NCI-H1436 treated with DMSO at 0.1 percent for 48 hours (cell line): Measurements from ENCODE around the gene ITGB4.
"Not testable (repeated sequence)": the region's sequence is repeated elsewhere in the genome, so short reads cannot be mapped to it uniquely, and the experiment has no call there.

ENCODE experiments used
- DNase-seq: peaks from one replicate; lab custom pipeline; 2025; lab: John Stamatoyannopoulos, UW

Gene ITGB4

GRCh38 chr17:75771334-75772281 is 50.3 kb downstream of the ITGB4 start:
- no peak for DNase-seq

DNA sequence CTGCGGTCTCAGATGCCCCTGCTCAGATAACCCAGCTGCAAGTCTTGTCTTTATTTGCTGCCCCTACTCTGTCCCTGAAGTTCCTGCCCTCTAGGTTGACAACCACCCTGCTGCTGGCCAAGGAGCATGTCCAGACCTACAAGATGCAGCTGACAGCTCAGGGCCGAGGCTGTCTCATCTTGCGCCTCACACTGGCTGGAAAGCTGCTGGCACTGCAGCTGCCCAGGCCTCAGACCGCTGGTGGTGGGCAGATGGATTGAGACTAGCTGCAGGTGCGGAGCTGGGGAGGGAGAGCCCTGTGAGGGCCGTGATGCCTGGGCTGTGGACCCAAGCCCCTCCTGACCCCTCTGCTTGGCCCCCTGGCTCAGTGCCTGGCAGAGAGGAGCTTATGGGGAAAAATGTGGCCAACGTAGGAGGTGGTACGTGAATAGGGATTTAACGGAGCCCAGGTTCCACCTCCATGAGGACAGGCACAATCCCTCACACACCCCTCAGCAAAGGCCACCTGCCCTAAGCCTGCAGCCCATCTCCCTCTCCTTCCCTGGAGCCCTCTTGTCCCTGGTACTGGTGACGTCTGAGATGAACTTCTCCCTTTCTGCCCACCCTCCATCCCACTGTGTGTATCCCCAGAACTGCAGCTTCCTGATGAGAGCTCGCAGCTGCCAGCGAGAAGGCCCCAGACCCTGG is 52.0 kb downstream of the ITGB4 start:
- DNase-seq = no peak

DNA sequence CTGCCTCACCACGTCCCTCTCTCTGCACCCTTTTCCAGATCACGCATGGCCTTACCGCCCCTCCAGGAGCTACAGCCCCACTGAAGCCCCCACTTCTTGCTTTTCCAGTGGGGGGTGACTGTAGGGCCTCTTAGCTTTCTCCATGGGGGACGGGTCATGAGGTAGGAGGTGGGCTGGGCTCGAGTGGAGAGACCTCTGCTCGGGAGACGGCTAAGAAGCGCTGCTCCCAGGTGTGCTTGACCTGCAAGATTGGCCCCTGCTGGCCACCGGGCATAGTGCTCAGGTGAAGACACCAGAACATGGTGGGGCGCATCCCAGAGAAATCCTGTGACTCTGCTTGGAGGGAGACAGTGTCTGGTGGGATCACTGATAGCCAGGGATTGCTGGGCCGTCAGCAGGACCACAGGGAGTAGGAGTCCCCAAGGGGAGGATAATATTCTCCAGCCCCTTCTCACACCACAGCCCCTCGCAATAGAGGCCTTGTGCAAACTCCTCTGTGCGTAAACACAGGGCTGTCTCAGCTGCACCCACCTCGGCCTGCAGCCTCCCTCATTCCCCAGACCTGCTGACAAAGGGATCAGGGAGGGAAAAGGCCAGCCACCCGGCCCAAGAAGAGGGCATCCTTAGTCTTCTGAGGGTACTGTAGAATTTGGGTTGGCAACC is 52.7 kb downstream of the ITGB4 start:
- no peak for DNase-seq

DNA sequence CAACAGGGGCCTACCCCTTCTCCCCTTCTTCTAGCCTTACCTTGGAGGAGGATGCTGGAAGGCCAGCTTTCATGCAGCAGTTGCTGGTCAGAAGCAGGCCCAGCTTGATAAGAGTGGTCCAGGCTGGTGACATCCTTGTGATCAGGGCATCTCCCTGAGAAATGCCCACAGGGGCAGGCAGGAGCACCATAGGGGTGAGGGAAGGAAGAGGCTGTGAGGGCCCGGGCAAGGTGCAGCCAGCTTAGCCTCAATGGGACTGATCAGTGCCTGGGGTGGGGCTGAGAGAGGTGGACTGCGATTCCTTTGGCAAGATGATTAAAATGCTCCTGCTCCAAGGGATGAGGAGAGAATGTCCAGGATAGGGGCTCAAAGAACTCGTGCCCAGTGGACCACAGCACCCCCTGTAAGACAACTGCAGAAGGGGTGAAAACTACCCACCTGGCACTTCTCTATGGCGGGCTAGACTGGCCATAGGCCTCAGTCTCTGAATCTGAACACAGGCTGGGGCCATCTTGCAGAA is 53.3 kb downstream of the ITGB4 start:
- DNase-seq = no peak

- DNase-seq = no peak
These were observed 53.9 kb downstream of the ITGB4 start for GRCh38 chr17:75774991-75775668.

DNA sequence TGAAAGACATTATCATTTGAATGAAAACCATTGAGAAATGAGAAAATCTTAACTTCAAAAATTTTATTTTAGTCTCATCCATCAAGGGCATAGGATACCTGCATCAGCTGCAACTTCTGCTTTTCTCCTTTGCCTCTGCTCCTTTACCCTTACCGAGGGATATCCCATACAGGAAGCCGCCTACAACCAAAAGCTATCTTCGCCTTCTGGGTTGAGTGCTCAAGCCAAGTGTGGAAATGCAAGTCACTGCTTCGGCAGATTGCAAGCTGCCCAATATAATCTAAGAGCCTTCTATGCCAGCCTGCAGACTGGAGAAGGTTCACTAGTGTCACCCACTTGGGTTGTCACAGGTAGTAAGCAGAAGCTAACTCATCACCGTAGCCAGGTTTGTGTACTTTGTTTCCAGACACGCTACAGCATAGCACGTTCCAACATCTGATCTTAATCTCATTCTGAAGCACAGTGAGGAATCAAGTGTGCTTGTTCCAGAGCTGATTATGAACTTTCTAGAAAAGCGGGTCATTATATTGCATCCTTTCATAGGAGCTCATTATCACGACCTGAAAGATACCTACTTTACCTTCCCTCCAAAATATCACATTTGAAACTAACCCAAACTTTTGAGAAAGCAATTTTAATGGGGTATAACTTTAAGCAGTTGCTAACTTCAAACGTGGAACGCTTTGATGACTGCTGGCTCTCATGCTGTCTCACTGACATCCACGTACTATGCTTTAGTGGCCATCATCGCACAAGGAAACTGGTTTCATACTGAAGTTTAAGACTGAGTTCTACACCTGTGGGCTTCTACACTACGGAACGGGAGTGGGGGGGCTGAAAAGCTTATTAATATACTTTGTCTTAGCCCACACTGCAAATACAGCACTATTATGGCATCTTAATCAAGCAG is 55.4 kb downstream of the ITGB4 start:
- no peak for DNase-seq

GRCh38 chr17:75777296-75777922 is 56.1 kb downstream of the ITGB4 start:
- no peak for DNase-seq

DNA sequence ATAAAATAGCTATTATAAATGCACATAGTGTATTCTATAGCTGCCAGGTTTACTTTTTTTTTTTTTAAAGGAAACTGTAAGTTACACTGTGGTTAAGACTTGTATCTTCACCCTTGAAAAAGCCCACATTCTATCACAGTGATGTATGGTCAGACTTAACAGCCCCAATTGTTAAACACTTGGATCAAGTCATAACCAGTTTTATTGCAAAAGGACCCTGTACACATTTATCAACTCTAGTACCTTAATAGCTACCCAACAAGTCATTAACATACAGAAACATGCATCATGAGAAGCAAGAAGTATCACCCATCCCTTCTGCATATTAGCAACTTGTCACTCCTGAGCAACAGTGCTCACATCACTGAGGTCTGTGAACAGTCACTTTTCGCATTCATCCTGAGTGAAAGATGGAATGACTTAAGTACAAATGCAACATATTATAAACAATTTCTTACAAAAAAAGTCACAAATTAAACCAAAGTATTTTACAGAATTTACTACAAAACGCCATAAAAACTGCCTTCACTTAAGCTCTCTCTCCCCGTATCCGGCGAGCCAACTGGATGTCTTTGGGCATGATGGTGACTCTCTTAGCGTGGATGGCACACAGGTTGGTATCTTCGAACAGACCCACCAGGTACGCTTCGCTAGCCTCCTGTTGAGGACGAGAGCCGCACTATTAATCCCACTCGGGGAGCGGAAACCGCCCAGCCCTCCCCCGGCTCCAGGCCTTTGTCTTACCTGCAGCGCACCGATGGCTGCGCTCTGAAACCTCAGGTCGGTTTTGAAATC is 57.0 kb downstream of the ITGB4 start:
- not testable (repeated sequence) for DNase-seq

DNA sequence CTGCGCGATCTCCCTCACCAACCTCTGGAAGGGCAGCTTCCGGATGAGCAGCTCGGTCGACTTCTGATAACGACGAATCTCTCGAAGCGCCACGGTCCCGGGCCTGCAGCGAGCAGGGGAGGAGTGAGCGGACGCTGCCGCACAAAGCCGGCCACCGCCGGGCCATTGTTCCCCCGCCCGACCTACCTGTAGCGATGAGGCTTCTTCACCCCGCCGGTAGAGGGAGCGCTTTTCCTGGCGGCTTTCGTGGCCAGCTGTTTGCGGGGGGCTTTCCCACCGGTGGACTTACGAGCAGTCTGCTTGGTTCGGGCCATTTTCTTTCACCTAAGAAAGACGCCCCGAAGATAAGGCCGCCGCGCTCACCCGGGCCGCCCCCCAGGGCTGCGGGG is 57.6 kb downstream of the ITGB4 start:
- no peak for DNase-seq

- DNase-seq = peak; percentile 100
These were observed 58.2 kb downstream of the ITGB4 start for GRCh38 chr17:75779250-75779986.

- DNase-seq = no peak
These were observed 59.0 kb downstream of the ITGB4 start for GRCh38 chr17:75779987-75780889.

- DNase-seq = no peak
These were observed 62.0 kb downstream of the ITGB4 start for GRCh38 chr17:75783069-75783783.

DNA sequence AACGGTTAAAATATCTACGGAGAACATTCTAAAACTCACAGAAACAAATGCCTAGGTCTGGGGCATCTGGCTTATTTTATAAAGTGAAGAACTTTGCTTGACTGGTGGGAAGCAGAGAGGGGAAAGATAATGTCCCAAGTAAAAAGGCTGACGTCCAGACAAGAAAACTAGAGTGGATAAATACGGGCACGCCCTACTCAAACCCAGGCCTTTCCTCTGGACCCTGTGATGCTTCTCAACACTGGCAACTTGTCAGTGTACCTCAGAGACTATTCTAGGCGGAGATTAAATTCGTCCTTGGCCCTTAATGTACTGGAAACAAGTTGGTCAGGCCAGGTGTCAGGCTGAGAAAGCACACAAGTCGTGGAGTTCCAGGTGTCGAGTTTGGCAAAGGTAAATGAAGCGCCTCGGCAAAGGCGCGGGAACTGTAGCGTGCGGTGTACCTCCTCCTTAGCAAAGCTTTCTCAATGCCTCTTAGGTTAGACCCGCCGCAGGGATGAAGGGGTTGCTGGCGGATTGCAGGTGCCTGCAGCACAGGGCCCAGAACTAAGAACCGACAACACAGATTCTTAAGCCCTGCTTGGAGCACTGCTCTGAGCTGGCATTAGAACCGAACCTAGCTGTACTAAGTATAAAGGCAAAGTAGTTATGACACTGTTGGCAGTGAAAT is 62.7 kb downstream of the ITGB4 start:
- DNase-seq = no peak

DNA sequence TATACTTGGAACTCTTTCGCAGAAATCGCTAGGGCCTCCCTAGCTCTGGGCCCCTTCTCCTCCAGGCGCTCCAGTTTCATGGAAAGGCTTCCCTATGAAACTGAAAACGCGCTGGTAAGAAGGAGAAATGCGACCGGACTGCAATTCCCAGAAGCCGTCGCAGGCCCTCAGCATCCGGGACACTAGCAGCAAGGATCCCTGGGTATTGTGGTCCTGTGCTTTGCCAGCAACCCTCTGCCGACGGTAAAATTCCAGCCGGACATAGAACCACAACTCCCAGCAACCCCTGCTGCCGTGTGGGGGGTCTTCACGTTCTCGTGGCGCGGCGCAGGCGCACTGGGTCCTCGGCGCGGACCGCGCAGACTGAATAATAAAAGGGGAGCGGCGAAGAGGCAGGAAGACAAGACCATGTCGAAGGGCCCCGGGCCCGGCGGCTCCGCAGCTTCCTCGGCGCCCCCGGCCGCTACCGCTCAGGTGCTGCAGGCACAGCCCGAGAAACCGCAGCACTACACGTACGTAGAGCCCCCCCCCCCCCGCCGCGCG is 63.3 kb downstream of the ITGB4 start, which contains the start of gene UNK:
UNK (plus strand) TSS at position 334 of the 543 bp plus-strand sequence; CDS start at position 409, 75 bp downstream.
- peak; percentile 97 for DNase-seq

DNA sequence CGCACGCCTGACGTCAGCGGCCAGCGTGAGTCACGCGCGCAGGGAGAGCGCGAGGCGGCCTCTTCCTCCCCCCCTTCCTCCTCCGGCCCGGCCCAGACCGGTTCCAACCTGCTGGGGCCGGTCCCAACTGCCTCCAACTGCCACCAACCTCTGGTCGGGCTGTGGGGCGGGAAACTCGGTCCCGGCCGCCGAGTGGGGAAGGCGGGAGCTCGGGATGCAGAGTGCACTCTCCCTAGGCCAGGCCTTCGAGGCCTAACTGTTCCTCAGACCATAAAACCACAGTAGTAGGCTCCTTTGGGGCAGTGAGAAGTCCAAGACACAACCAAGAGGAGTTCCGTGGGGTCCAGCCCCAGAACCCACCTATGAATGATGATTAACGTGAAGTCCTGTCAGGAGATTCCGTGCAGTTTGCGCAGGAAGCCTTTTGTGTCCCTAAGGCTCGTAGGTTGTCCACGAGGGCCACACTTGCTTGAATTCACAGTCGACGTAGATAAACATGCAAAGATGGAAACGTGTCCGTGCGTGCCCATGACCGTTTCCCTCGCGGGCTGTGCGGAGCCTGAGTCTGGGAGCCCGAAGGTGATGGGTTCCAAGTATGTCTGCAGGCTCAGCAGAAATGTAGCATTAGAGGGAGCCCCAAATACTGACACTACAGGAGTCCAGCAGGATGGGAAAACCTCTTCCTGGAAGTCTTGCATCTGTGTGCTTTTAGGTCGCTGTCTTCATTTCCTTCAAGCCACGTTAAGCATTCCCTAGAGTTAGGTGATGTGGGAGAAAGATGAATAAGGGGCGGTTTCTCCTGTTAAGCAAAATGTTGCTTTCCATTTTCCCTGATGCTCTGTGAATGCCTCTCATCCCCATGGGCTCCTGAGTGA is 64.0 kb downstream of the ITGB4 start:
- no peak for DNase-seq
